A673 (cell line): ENCODE data around the gene PYGO1.

Experiments
- EZH2 ChIP-seq: fragments of 200-600 bp; sonication (generic); IDR thresholded peaks from 2 replicates; pipeline ENCODE4 v1.6.1; 2017; ENCODE audit warnings: borderline replicate concordance, low read depth, mild to moderate bottlenecking, mixed read lengths, antibody characterized with exemption, low read length; ENCODE audit not compliant: poor library complexity, severe bottlenecking
- TF ChIP-seq, protein P1 (sequence below): fragments of 300-800, 200-600 bp; sonication (generic); conservative IDR thresholded peaks from 2 replicates; pipeline ENCODE4 v1.5.1; 2017; ENCODE audit warnings: low read depth, mild to moderate bottlenecking, antibody characterized with exemption, low read length, moderate library complexity, mixed read lengths

- TF ChIP-seq, protein P1, sequence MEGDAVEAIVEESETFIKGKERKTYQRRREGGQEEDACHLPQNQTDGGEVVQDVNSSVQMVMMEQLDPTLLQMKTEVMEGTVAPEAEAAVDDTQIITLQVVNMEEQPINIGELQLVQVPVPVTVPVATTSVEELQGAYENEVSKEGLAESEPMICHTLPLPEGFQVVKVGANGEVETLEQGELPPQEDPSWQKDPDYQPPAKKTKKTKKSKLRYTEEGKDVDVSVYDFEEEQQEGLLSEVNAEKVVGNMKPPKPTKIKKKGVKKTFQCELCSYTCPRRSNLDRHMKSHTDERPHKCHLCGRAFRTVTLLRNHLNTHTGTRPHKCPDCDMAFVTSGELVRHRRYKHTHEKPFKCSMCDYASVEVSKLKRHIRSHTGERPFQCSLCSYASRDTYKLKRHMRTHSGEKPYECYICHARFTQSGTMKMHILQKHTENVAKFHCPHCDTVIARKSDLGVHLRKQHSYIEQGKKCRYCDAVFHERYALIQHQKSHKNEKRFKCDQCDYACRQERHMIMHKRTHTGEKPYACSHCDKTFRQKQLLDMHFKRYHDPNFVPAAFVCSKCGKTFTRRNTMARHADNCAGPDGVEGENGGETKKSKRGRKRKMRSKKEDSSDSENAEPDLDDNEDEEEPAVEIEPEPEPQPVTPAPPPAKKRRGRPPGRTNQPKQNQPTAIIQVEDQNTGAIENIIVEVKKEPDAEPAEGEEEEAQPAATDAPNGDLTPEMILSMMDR = no peak
- TF ChIP-seq EZH2 = no peak
Measured at GRCh38 chr15:55632434-55632833, 44.3 kb upstream of the PYGO1 start.
